GM19023 (cell line): ENCODE results near the gene PPRC1.

Experiments used
- ATAC-seq: cut with Tn5 transposase; IDR thresholded peaks from one replicate; pipeline ENCODE4 v1.9.1; 2021; ENCODE audit warnings: mild to moderate bottlenecking, moderate library complexity; ENCODE audit not compliant: unreplicated experiment

PPRC1 gene

GRCh38 chr10:102132563-102133372 is at the start of gene PPRC1:
Gene PPRC1 (plus strand): TSS chr10:102133040. CDS start chr10:102133069, 29 bp downstream.
- ATAC-seq, result peak; percentile 92

- ATAC-seq, result no peak
These were observed 49.3 kb upstream of the PPRC1 start for GRCh38 chr10:102083541-102083940.

GRCh38 chr10:102085336-102085735 is 47.5 kb upstream of the PPRC1 start:
- ATAC-seq, result no peak

DNA sequence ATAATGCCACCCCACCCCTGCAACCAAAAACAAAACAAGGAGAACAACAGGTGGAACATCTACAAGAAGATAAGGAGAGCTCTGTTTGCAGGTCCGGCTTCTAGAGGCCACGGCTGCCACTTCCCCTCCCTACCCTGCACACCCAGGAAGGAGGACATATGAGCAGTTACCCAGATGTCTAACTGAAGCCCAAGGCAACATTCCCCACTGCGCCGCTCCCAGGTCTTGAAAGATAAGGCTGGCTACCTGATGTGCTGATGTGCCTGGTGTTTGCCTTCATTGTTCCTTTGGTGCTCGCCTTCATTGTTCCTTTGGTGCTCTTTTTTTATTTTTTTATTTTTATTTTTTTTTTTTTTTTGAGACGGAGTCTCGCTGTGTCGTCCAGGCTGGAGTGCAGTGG is 46.6 kb upstream of the PPRC1 start:
- no peak for ATAC-seq

DNA sequence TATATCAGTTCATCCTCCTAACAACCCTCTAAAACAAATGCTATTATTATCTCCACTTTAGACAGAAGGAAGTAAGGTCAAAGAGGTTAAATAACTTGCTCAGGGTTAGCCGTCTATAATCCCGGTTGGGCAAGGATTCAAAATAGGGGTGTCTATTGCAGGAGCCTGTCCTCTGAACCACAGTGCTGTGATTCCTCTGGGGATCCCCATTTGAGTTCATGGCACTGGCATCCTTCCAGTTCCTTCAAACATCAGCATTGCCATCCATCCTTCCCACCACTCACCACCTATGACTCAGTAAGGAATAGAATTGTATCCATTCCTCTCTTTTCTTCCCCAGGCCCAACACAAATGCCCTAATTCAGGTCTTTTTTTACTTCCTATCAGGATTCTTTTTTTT is 42.1 kb upstream of the PPRC1 start:
- no peak for ATAC-seq

- no peak for ATAC-seq
These were observed 36.4 kb upstream of the PPRC1 start for GRCh38 chr10:102096449-102096848.

DNA sequence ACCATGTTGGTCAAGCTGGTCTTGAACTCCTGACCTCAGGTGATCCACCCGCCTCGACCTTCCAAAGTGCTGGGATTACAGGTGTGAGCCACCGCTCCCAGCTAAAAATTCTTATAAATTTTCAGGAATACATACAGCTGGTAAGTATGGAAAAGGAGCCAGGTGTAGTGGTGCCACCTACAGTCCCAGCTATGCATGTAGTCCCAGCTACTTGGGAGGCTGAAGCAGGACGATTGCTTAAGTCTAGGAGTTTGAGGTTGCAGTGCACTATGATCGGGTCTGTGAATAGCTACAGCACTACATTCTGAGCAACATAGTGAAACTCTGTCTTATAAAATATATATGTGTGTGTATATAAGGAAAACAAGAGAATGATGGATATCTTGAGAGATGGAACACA is 31.7 kb upstream of the PPRC1 start:
- ATAC-seq, result no peak

DNA sequence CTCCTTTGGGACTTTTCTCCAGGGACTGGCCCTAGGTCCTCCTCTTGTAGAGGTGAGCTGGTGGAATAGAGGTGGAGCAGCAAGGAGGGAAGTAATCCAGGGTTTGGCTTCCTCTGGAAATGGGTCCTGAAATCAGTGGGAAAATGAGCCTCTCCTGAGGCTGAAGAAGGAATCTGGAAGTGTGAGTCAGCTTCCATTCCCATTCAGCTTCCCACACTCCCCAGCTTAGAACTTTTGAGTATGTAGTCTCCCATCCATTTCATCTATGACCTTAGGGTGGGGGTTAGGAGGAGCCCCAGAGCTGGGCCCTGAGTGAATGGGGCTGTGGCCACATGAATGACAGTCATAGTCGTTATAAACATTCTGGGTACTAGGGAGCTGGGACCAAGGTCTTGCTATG is 30.4 kb upstream of the PPRC1 start:
- no peak for ATAC-seq

DNA sequence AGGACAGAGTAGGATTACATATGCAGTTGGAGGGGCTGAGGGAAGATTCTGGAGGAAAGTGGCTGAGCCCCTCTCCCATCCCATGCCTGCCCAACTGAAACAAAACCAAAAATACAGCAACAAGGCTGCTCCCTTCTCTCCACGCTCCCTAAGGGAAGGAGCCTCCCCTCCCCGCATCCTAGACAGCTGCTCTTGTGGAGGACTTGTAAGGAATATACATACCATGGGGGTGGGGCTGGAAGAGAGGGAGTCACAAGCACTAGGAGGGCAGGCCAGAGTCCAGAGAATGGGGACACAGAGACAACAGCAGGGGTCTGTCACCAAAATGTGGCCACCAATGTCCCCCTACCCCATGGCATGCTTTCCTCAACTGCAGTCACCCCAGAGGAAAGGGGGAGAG is 25.8 kb upstream of the PPRC1 start:
- ATAC-seq, result no peak

DNA sequence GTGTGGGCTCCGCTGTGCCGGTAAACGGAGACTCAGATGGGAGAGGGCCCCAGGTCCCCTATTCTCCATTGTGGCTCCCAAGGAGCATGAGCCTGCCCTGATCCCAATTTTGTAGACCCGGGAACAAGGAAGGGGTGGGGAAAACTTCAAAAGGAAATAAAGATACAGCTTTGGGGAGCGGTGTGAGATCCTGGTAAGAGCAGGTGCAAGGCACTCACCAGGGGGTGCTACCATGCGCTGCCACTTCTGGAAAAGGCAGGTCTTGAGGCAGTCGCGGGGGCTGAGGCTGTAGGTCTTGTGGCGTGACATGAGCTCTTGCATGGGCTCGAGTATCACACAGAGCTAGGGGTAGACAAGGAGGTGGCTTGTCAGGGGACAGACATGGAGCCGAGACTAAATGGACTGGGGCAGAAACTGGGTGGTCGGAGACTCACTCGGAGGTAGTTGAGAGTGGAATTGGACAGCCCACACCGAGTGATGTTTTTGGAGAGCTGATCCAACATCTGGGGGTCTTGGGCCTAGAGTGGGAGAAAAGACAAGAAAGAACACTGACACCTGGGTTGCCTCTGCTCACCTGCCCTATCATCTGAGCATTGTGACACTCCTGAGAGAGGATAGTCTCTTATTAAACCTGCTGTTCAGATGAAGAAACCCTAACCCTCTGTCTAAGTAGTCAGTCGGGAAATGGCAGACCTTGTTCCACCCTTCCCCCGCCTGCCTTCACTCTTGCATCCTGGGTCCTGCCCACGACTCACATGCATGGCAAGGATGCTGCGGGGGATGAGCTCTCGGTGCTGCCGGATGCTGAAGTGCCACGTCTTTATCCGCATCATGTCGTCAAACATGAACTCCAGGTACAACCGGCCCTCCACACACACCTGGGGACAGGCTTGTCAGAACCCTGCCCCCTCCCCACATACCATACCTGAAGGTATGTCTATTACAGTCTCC is 23.4 kb upstream of the PPRC1 start:
- no peak for ATAC-seq

DNA sequence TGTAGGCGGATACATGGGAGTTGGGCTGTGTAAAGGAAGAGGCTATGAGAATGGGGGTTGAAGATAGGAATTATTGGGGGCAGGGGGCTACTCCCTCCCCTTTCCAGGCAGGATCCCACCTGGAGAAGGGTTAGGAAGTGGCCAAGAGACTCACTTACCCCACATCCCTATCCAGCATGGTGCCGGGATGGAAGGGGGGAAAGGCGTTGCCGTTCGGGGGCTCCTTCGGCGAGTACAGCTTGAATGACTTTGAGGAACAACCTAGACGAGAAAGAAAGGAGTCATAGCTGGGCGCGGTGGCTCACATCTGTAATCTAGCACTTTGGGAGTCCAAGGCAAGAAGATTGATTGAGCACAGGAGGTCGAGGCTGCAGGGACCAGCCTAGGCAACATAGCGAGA is 21.6 kb upstream of the PPRC1 start:
- ATAC-seq, result no peak

DNA sequence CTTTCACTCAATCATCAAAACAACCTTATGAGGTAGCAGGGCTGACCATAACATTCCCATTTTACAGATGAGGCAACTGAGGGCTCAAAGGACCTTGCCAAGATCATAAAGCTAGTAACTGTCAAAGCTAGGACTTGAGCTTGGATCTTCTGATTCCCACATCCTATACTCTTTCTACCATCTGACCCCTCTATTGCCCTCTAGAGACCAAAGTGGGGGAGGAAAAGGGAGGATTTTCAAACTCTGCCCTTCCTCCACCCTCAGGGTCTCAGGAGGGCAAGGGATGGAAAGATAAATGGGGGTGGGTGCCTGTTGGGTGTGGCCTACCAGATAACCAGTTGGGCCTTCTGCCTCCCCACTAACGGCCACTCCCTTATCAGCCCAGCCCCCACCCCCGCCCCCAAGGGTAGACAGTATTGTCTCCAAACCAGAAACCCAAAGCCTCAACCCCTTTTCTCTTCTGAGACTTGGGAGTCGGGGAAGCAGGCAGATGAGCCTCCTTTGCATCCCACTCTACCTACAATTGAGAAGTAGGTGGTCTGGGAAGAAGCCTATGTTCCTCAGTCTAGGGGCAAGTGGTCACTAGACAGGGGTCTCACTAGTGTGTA is 20.5 kb upstream of the PPRC1 start:
- no peak for ATAC-seq

GRCh38 chr10:102113261-102113955 is 19.4 kb upstream of the PPRC1 start:
- ATAC-seq, result no peak

DNA sequence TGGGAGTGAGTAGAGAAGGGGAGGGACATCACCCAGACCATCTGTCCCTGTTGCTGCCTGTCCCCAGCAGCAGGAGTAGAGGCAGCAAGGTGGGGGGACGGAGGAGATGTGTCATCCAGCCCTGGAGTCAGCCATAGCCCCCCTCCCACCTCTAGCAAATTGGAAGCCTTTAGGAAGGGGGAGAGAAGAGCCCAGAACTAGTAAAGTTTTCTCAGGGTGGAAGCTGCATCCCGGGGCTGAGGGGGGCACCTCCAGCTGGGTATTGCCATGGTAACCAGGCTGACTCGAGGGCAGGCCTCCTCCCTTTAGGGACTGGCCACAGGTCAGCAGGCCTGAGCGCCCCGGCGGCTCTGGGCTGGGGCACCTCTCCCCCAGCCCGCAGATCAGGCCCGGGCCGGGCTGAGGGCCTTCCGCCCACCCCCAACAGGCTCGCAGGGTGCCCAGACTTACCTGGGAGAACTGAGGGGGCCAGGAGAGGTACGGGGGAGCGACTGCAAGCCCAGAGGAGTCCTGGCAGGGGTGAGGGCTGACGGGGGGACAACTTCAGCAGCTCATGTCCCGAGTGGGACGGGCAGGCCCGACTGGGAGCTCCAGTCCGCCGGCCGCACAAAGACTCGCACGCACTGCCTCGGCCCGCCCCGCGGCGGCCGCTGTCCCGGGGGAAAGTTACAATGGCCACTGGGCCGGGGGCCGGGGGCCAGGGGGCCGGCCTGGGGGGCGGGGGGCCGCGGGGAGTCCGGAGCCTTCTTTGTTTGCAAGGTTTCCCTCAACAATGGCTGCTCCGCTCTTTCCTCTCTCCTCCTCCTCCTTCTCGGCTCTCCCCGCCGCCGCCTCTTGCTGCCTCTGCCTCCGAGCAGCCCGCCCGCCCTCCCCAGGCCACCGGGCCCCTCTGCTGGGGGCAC is 18.6 kb upstream of the PPRC1 start:
- peak; percentile 26 for ATAC-seq

DNA sequence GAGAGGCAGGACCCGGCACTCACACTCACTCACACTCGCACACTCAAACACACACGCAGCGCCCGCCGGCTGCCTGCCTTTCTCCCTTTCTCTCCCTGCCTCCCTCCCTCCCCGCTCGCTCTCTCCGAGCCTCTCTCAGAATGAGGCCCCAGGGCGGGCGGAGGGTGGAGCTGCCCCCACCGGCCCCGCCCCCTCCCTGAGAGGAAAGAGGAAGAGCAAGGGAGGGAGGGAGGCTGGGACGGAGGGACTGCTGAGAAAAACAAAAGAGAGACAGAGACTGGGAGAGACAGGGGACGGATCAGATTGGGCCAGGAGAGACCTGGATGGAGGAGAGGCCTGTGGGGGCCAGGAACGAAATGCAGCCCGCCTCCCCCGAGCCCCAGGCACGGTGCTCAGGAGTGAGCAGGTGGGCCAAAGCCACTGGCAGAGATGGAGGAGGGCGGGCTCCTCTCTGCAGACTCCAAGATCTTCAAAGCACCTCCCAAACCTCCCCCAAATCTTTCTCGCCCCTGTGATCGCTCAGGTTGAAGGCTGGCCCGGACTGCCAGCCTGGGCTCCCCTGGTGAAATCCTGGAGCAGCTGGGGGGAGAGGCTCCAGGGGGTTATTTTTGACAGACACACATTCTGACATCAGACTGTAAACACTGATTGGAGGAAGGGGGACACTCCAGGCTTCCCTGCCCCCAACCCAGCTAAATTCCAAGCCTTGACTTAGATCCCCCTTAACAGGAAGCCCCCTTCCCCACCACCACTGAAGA is 17.8 kb upstream of the PPRC1 start:
- ATAC-seq, result peak; percentile 70

GRCh38 chr10:102115775-102116174 is 17.1 kb upstream of the PPRC1 start:
- no peak for ATAC-seq

GRCh38 chr10:102116656-102117055 is 16.2 kb upstream of the PPRC1 start:
- ATAC-seq, result no peak

- ATAC-seq, result no peak
These were observed 15.3 kb upstream of the PPRC1 start for GRCh38 chr10:102117391-102118159.
